ENCODE data around the gene GATB. TPM values are rescaled to one million over a fixed set of nuclear protein-coding genes. Genes with fewer than 3 reads are reported as not detected.

Gene GATB
- total RNA-seq, 1 donor from 2014 or later: 22.9 TPM

- DNase-seq (no peak), ATAC-seq (ENCODE audit: low read depth) (no peak)
- POLR2A ChIA-PET: no interaction called here
- H3K27ac Mint-ChIP-seq: no peak overlapping the region
- CTCF ChIA-PET: no interaction called here
- peaks cover 8% of the 10 kb centered on the region for H3K36me3 Mint-ChIP-seq (ENCODE audit: low read depth)
- H3K4me1 Mint-ChIP-seq: no peaks in the 10 kb centered on the region
- intact Hi-C loops (cut with micrococcal nuclease): no loop called here
- no peaks in the 10 kb centered on the region for H3K9me3 Mint-ChIP-seq
- no peak overlapping the region for H3K4me3 Mint-ChIP-seq
- no peak for TF ChIP-seq CTCF (IDR thresholded peaks at IDR 0.05)
- no peaks in the 10 kb centered on the region for H3K27me3 Mint-ChIP-seq
Observed at GRCh38 chr4:151667666-151668065, 93.1 kb downstream of the GATB start.

GRCh38 chr4:151667048-151667447 lies 93.8 kb downstream of the GATB start:
- POLR2A ChIA-PET: no interaction called here
- intact Hi-C loops (cut with micrococcal nuclease): no loop called here
- CTCF ChIA-PET: no interaction called here
- Mint-ChIP-seq H3K36me3 (ENCODE audit: low read depth) (peaks cover 8% of the 10 kb centered on the region), H3K9me3 (no peaks in the 10 kb centered on the region), H3K4me1 (no peaks in the 10 kb centered on the region), H3K27me3 (no peaks in the 10 kb centered on the region), H3K27ac (no peak overlapping the region), H3K4me3 (no peak overlapping the region)
- DNase-seq (no peak), ATAC-seq (ENCODE audit: low read depth) (no peak)
- TF ChIP-seq CTCF (IDR thresholded peaks at IDR 0.05): no peak

GRCh38 chr4:151666501-151666900 lies 94.3 kb downstream of the GATB start:
- H3K27me3 Mint-ChIP-seq: no peaks in the 10 kb centered on the region
- H3K36me3 Mint-ChIP-seq (ENCODE audit: low read depth): peaks cover 4% of the 10 kb centered on the region
- H3K4me1 Mint-ChIP-seq: no peaks in the 10 kb centered on the region
- TF ChIP-seq CTCF (IDR thresholded peaks at IDR 0.05): no peak
- ChIA-PET POLR2A (no interaction called here), CTCF (no interaction called here)
- H3K9me3 Mint-ChIP-seq: no peaks in the 10 kb centered on the region
- H3K27ac Mint-ChIP-seq: no peak overlapping the region
- H3K4me3 Mint-ChIP-seq: no peak overlapping the region
- intact Hi-C loops (cut with micrococcal nuclease): no loop called here
- ATAC-seq (ENCODE audit: low read depth) (no peak), DNase-seq (no peak)

- Mint-ChIP-seq H3K9me3 (no peaks in the 10 kb centered on the region), H3K27me3 (no peaks in the 10 kb centered on the region), H3K4me3 (no peak overlapping the region), H3K27ac (no peak overlapping the region), H3K4me1 (no peaks in the 10 kb centered on the region), H3K36me3 (ENCODE audit: low read depth) (no peaks in the 10 kb centered on the region)
- ChIA-PET POLR2A (no interaction called here), CTCF (no interaction called here)
- intact Hi-C loops (cut with micrococcal nuclease): no loop called here
- TF ChIP-seq CTCF (IDR thresholded peaks at IDR 0.05): no peak
- no peak for DNase-seq
- ATAC-seq (ENCODE audit: low read depth): no peak
Observed at GRCh38 chr4:151665785-151666127, 95.1 kb downstream of the GATB start.

GRCh38 chr4:151665022-151665784 lies 95.6 kb downstream of the GATB start:
- Mint-ChIP-seq H3K27me3 (no peaks in the 10 kb centered on the region), H3K27ac (no peak overlapping the region), H3K4me1 (no peaks in the 10 kb centered on the region), H3K36me3 (ENCODE audit: low read depth) (no peaks in the 10 kb centered on the region), H3K9me3 (no peaks in the 10 kb centered on the region), H3K4me3 (no peak overlapping the region)
- DNase-seq (no peak), ATAC-seq (ENCODE audit: low read depth) (no peak)
- CTCF ChIA-PET: no interaction called here
- intact Hi-C loops (cut with micrococcal nuclease): no loop called here
- POLR2A ChIA-PET: no interaction called here
- no peak for TF ChIP-seq CTCF (IDR thresholded peaks at IDR 0.05)

All from activated B cell treated with CpG ODN at 0.5 μM for 24 hours (primary cell).